Activated CD4-positive, alpha-beta T cell treated with anti-CD3 and anti-CD28 coated beads, Interleukin-2, amount 50 U/mL, for 1 hour (primary cell): Measurements from ENCODE around the gene STIMATE.

Experiments used
- DNase-seq: peaks from one replicate; pipeline ENCODE4 v3.0.0-alpha.2; 2020

STIMATE gene

GRCh38 chr3:52811452-52812011 lies 85.8 kb downstream of the STIMATE start:
- DNase-seq: no peak

GRCh38 chr3:52810923-52811322 lies 86.4 kb downstream of the STIMATE start:
- no peak for DNase-seq

- DNase-seq: no peak
These were observed 87.5 kb downstream of the STIMATE start for GRCh38 chr3:52809662-52810377.

GRCh38 chr3:52809149-52809548 lies 88.2 kb downstream of the STIMATE start:
- DNase-seq: no peak

- DNase-seq: no peak
These were observed 91.9 kb downstream of the STIMATE start for GRCh38 chr3:52805270-52806039.

DNA sequence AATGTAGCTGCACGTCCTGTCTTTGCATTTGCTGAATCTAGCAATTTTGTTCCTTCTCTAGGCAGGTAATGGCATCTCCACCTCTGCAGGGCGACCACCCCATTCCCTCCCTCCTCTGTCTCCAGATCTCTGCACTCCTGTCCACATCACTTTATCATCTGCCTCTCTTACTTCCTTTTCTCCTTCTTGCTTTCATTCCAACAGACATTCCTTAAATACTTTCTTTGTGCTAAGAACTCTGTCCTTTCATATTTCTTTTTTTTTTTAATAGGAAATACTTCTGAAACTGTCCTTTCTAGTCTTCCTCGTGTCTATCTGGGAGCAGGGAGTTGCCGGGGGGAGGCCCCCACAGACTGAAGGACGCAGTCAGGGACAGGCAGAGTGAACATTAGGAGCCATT lies 95.5 kb downstream of the STIMATE start:
- no peak for DNase-seq

GRCh38 chr3:52800079-52800478 lies 97.3 kb downstream of the STIMATE start:
- DNase-seq: no peak

DNA sequence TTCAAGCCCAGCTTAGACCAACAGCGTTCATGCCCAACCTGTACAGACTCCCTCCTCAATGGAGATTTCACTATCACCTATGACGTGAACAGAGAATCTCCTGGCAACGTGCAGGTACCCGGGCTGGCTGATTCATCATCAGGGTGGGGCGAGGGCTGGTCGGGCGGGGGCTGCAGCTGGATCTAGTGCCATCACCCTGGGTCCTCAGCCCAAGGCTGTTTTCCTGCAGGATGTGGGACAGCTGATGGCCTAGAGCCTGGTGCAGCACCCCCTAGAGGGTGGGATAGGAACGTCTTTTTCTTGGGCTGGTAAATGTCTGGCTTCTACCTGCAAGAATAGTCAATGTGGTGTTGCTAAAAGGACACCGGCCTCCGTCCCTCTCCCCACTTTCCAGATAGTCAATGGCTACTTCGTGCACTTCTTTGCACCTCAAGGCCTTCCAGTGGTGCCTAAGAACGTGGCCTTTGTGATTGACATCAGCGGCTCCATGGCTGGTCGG lies 98.3 kb downstream of the STIMATE start:
- DNase-seq: no peak

GRCh38 chr3:52798376-52798977 lies 98.9 kb downstream of the STIMATE start:
- DNase-seq: no peak

GRCh38 chr3:52796411-52796810 lies 100.9 kb downstream of the STIMATE start:
- no peak for DNase-seq

GRCh38 chr3:52795298-52795900 lies 101.9 kb downstream of the STIMATE start:
- no peak for DNase-seq

DNA sequence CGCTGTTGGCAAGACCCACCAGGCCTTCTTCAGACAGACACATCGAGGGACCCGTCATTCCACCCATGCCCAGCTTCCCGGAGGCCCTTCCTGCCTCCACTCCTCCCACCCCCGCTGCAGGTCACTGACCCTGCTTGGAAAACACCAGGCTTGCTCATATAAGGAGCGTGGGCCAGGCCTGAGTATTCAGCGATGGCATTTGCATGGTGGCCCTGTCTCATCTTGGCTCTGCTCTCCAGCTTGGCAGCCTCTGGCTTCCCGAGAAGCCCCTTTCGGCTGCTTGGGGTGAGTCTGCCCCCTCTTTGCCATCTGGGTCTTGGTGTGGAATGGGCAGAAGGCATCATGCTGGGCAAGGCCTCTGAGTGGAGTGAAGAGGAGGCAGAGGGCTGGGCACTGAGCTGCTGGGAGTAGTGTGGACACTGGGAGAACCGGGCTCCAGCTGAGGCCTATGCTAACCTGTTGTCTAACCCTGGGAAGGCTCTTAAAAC lies 102.7 kb downstream of the STIMATE start, which contains the start of gene ITIH3:
ITIH3 (plus strand) TSS at position 185 of the 488 bp plus-strand sequence; CDS start at position 193, 8 bp downstream.
- no peak for DNase-seq

GRCh38 chr3:52793702-52794611 lies 103.4 kb downstream of the STIMATE start:
- DNase-seq: no peak

- no peak for DNase-seq
These were observed 104.2 kb downstream of the STIMATE start for GRCh38 chr3:52792961-52793695.

- DNase-seq: no peak
These were observed 104.9 kb downstream of the STIMATE start for GRCh38 chr3:52792413-52792812.

- DNase-seq: no peak
These were observed 105.4 kb downstream of the STIMATE start for GRCh38 chr3:52791928-52792327.

DNA sequence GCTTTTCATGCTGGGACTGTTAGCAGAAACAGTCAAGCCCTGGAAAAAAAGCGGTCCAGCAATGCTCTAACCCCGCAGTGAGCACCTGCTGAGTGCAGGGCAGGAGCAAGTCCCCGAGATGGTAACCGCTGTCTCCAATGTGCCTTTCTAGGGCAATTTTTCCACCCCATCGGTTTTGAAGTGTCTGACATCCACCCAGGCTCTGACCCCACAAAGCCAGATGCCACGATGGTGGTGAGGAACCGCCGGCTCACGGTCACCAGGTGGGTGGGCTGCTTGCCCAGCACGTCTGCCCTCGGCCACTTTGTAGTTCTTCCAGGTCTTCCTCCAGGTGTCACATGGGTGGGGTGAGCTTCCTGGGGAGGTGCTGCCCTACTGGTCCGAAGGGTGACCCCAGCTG lies 106.0 kb downstream of the STIMATE start:
- no peak for DNase-seq

DNA sequence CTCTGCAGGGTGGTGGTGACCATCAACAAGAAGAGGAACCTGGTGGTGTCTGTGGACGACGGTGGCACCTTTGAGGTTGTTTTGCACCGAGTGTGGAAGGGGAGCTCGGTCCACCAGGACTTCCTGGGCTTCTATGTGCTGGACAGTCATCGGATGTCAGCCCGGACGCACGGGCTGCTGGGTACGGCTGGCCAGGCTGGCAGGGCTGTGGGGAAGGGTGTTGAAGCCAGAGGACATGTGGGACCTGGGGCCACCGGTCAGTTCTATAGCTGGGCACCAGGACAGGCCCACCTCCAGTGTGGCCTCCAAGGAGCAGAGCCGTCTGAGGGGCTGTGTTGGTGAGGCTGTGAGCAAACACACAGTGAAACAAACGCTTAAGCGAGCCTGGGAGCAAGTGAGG lies 106.6 kb downstream of the STIMATE start:
- DNase-seq: no peak

- DNase-seq: no peak
These were observed 107.0 kb downstream of the STIMATE start for GRCh38 chr3:52790337-52790736.

DNA sequence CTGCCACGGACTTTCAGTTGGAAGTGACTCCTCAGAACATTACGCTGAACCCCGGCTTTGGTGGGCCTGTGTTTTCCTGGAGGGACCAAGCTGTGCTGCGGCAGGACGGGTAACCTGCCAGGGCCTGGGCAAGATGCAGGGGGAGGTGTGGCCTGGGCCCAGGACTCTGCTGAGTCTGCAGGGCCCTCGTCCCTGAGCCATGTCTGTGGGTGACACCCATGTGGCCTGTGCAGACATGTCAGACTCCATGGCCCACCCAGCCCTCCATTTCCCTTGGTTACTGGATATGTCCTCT lies 107.7 kb downstream of the STIMATE start:
- no peak for DNase-seq
